GM21576 (cell line): ENCODE measurements around the gene KRTAP25-1.

Source experiments
- ATAC-seq: cut with Tn5 transposase; IDR thresholded peaks from one replicate; pipeline ENCODE4 v1.9.1; 2021; ENCODE audit warnings: mild to moderate bottlenecking, moderate library complexity; ENCODE audit not compliant: unreplicated experiment

Gene KRTAP25-1

GRCh38 chr21:30289215-30289614 lies at the start of gene KRTAP25-1:
KRTAP25-1 (minus strand) TSS chr21:30289514; CDS start chr21:30289490, 24 bp downstream.
- no peak for ATAC-seq

- ATAC-seq, result no peak
These were observed 49.4 kb upstream of the KRTAP25-1 start for GRCh38 chr21:30338717-30339116.

GRCh38 chr21:30337772-30338171 lies 48.5 kb upstream of the KRTAP25-1 start:
- no peak for ATAC-seq

- ATAC-seq, result no peak
These were observed 48.0 kb upstream of the KRTAP25-1 start, which contains the start of gene KRTAP27-1 for GRCh38 chr21:30337276-30337744. KRTAP27-1 (minus strand) TSS chr21:30337694; CDS start chr21:30337668, 26 bp downstream.

- no peak for ATAC-seq
These were observed 47.3 kb upstream of the KRTAP25-1 start for GRCh38 chr21:30336596-30336995.

GRCh38 chr21:30333736-30334135 lies 44.4 kb upstream of the KRTAP25-1 start:
- ATAC-seq, result no peak

- no peak for ATAC-seq
These were observed 43.4 kb upstream of the KRTAP25-1 start for GRCh38 chr21:30332681-30333080.

GRCh38 chr21:30329203-30329875 lies 40.0 kb upstream of the KRTAP25-1 start:
- ATAC-seq, result no peak

GRCh38 chr21:30326390-30326789 lies 37.1 kb upstream of the KRTAP25-1 start:
- ATAC-seq, result no peak

- ATAC-seq, result no peak
These were observed 30.9 kb upstream of the KRTAP25-1 start, which contains the start of gene KRTAP26-1 for GRCh38 chr21:30320215-30320614. KRTAP26-1 (minus strand) TSS chr21:30320315; CDS start chr21:30320035, 280 bp downstream.

- ATAC-seq, result no peak
These were observed 26.4 kb upstream of the KRTAP25-1 start for GRCh38 chr21:30315701-30316100.

- no peak for ATAC-seq
These were observed 17.6 kb upstream of the KRTAP25-1 start for GRCh38 chr21:30306884-30307283.

GRCh38 chr21:30305136-30305535 lies 15.8 kb upstream of the KRTAP25-1 start:
- ATAC-seq, result no peak

- ATAC-seq, result no peak
These were observed 6.5 kb downstream of the KRTAP25-1 start, which contains the start of gene KRTAP24-1 for GRCh38 chr21:30282850-30283249. KRTAP24-1 (minus strand) TSS chr21:30282950; CDS start chr21:30282932, 18 bp downstream.

GRCh38 chr21:30271611-30272010 lies 17.7 kb downstream of the KRTAP25-1 start:
- ATAC-seq, result no peak

GRCh38 chr21:30271156-30271555 lies 18.2 kb downstream of the KRTAP25-1 start:
- no peak for ATAC-seq

GRCh38 chr21:30269803-30270530 lies 19.3 kb downstream of the KRTAP25-1 start:
- ATAC-seq, result no peak

- ATAC-seq, result no peak
These were observed 20.6 kb downstream of the KRTAP25-1 start for GRCh38 chr21:30268608-30269197.

- ATAC-seq, result no peak
These were observed 31.5 kb downstream of the KRTAP25-1 start for GRCh38 chr21:30257773-30258172.

- no peak for ATAC-seq
These were observed 33.2 kb downstream of the KRTAP25-1 start for GRCh38 chr21:30256100-30256499.

GRCh38 chr21:30255679-30256078 lies 33.6 kb downstream of the KRTAP25-1 start:
- ATAC-seq, result no peak
